GM19438 (cell line): ENCODE measurements around the gene TRIM41.
"Not testable (repeated sequence)": the region's sequence is repeated elsewhere in the genome, so short reads cannot be mapped to it uniquely, and the experiment has no call there.

Experiments
- ATAC-seq: cut with Tn5 transposase; IDR thresholded peaks from one replicate; pipeline ENCODE4 v1.9.1; 2021; ENCODE audit warnings: low read depth; ENCODE audit not compliant: unreplicated experiment

The TRIM41 gene

DNA sequence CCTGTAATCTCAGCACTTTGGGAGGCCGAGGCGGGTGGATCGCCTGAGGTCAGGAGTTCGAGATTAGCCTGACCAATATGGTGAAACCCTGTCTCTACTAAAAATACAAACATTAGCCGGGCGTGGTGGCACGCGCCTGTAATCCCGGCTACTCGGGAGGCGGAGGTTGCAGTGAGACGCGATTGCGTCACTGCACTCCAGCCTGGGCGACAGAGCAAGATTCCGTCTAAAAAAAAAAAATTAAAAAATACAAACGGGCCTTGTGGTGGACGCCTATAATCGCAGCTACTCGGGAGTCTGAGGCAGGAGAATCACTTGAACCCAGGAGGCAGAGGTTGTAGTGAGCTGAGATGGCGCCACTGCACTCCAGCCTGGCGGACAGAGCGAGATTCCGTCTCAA lies 14.1 kb upstream of the TRIM41 start:
- ATAC-seq = not testable (repeated sequence)

DNA sequence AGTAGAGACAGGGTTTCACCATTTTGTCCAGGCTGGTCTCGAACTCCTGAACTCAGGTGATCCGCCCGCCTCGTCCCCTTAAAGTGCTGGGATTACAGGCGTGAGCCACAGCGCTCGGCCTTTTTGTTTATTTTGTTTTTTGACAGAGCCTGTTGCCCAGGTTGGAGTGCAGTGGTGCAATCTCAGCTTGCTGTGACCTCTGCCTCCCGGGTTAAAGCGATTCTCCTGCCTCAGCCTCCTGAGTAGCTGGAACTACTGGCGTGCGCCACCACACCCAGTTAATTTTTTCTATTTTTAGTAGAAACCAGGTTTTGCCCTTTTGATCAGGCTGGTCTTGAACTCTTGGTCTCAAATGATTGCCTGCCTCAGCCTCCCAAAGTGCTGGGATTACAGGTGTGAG lies 12.9 kb upstream of the TRIM41 start:
- ATAC-seq = not testable (repeated sequence)

DNA sequence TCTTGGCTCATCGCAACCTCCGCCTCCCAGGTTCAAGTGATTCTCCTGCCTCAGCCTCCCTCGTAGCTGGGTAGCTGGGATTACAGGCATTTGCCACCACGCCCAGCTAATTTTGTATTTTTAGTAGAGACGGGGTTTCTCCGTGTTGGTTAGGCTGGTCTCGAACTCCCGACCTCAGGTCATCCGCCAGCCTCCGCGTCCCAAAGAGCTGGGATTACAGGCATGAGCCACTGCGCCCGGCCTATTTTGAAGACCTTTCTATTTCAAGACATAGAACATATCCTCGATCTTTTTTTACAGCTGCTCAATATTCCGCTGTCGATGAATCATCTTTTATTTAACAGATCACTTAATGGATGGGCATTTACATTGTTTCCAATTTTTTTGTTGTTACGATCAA lies 12.4 kb upstream of the TRIM41 start:
- not testable (repeated sequence) for ATAC-seq

DNA sequence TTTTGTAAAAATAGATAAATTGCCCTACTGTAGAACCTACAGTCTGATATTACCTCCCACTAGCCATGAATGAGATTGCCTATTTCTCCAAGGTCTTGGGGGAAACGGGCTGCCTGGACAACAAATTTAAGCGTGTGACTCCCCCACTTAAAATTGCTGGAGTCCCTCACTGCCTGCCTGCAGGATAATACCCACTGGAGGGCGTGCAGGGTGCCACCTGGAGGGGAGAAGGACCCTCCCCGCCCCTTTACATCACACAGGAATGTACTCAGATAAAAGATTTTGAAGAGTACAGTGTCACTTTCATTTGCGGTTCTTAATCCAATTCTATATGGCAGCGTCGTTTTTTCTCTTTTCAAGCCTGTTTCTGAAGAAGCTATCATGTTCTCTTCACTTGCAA lies 11.9 kb upstream of the TRIM41 start:
- no peak for ATAC-seq

DNA sequence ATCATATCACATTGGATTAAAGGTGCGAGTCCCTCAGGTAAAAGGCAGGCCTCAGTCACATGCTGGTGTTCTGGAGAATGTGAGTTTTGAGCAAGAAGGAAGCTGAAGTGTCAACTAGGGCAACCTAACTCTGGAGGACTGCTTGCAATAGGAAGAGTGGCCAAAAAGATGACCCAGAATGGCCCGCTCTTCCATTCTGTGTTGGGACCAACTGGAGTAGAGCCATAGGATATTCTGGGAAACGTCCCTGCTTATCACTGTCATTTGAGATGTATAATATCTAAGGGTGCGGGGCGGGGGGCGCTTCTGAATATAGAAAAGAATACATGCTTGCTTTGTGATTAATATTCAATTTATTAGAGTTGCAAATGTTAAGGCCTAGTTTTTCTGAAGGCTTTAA lies 11.0 kb upstream of the TRIM41 start:
- no peak for ATAC-seq

DNA sequence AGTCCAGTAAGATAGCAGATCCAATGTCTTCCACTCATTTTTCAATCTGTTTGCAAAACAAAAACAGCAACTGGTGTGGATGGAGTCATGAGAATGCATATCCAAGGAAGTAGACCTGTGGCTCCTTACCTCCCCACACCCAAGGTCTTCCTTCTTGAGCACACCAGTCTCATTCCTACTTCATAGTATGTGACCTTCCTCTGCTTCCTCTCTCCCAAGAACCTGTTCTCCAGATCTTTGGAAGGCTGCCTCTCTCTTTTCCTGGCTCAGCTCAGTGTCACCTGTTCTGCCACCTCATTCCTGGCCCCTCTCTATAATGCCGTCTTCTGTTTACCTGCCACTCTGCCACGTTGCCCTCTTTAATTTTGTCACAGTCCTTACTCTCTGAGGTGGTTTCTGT lies 10.1 kb upstream of the TRIM41 start:
- no peak for ATAC-seq

DNA sequence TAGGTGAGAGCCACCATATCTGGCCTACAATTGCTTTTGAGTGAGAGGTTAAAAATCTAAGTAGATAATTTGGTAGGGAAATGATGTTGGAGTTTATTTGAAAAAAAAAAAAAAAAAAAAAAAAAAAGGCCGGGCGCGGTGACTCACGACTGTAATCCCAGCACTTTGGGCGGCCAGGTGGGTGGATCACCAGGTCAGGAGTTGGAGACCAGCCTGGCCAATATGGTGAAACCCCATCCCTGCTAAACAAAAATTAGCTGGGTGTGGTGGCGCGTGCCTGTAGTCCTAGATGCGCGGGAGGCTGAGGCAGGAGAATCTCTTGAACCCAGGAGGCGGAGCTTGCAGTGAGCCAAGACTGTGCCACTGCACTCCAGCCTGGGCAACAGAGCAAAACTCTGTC lies 8.8 kb upstream of the TRIM41 start:
- ATAC-seq = not testable (repeated sequence)

DNA sequence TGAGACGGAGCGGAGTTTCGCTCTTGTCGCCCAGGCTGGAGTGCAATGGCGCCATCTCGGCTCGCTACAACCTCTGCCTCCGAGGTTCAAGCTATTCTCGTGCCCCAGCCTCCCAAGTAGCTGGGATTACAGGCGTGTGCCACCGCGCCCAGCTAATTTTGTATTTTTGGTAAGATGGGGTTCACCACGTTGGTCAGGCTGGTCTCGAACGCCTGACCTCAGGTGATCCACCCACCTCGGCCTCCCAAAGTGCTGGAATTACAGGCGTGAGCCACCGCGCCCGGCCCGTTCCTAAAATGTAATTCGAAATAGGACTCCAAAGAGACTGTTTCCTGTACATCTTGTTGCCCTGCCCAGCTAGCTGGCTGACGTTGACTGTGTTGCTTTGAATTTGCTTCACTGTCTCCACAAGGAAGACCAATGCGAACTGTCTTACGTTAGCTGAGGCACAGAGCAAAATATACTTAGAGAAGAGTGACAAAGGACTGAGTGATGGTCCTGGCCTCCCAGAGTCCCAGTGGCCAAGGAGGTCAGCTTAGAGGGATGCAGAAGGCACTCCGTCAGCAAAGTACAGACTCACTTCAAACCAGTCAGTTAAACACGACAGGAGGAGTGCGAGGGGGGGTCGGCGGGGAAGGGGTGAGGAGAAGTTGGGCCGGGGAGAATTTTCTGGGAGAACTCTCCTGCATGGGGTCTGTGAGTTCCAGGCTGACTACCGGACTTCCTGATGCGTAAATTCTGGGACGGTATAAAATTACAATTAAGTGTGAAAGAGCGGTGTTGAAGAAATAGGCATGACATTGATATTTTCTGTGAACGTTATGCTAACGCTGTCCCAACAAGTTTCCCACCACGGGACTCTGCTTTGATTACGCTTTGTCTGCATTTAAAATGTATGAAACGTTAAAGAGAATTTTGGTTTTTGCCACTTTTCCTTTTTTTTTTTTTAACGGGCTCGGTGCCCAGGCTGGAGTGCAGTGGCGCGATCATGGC lies 6.8 kb upstream of the TRIM41 start:
- ATAC-seq = no peak

DNA sequence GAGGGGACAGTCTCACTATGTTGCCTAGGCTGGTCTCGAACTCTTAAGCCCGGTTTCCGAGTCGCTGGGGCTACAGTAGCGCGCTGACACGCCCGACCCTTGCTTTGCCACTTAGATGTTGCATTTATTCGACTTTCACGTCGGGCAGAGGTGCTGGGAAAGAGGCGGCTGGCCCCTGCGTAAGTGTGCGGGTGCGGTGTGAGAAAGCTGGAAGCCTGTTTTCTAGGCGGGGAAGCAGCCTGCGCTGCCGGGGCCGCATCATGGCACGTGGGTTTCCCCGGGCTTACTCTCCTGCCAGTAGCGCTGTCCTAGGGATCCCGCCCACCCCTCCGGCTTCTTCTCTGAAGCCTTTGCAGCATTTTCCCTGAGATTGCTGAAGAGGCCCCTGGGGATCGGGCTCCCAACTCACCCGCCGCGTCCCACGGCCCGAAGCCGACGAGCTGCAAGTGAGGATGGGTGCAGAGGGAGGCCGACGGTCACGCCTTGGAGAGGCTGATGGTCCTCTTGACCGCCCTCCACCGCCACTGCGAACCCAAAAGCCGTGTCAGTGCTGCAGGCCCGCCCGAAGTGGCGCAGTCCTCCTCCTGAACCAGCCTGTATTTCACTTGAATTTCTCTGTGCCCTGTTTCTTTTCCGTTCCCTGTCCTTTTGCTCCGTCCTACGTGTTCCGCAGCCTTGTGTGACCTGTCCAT lies 5.8 kb upstream of the TRIM41 start:
- no peak for ATAC-seq

DNA sequence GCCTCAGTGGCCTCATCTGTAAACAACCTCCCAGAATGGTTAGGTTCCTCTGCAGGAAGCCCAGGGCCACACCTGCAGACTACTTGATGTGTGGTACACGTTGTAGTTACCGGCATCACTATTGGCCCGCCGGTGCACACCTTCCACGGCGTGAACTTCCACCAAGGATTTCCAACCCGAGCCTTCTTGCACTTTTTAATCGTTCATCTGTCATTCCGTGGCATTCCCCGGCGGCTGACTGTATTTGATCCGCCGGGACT lies 5.3 kb upstream of the TRIM41 start:
- ATAC-seq = no peak

DNA sequence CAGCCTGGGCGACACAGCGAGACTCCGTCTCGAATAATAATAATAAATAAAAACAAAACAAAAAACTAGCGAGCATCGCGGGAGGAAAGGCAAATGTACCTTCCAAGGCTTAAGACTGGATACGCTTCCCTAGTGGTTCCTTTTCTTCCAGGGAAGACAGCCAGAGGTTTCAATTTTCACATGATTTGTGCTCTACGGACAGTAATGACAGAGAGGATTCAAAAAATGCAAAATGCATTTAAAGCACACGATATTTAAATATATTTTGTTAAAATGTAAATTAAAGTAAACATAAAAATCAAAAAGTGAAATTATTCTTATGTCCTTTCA lies 4.3 kb upstream of the TRIM41 start:
- no peak for ATAC-seq

DNA sequence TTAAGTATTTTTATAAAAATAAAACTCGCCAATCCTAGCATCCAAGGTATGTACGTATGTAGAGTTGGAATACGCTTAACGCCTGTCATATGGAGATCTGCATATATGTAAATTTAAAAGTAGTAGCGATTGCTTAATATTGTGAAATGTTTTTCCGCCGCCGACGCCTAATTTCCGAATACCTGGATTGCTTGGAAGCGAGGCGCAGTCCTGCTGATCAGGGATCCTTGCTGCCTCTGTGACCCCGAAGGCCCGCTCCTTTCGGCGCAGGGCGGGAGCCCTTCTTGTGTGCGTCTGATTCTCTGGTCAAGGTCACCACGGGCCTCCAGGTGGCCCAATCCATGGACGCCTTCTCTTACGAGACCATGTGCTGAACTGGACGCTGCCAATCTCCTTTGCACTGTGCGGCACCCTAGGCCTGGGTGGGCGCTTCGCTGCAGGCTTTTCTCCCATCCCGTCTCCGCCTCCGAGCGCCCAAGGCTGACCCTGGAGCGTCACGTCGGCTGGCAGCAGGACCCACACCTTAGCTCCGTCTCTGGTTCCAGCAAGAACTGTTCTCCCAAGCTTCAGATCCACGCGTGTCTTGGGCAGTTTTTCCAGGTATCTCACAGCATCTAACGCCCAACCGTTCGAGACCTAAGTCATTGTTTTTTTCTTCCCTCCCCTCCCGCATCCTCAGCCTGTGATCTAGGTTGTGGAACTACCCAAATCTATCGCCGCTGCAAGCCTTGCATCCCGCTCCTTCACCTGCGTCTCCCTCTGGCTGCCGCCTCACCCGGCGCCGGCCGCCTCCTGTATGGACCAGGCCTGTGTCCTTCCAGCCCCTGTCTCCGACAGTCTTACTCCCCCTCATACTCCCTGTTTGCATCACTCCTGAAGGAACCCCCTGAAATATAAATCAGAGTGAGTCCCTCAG lies 3.6 kb upstream of the TRIM41 start:
- no peak for ATAC-seq

DNA sequence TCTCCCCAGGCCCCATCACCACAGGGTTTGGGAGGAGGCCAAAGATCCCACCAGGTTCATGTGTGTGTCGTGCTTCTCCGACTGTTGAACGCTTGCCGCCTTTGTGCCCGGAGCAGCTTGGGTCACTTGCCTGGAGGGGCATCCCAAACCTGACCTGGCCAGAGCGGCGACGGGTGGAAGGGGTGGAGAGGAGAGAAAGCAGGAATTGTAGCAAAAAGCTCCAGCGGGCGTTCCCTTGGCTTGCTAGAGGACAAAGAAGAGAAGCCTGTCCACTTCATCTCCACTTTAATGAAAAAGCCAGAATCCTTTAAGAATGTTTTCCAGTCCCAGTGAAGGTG lies 2.9 kb upstream of the TRIM41 start:
- no peak for ATAC-seq

DNA sequence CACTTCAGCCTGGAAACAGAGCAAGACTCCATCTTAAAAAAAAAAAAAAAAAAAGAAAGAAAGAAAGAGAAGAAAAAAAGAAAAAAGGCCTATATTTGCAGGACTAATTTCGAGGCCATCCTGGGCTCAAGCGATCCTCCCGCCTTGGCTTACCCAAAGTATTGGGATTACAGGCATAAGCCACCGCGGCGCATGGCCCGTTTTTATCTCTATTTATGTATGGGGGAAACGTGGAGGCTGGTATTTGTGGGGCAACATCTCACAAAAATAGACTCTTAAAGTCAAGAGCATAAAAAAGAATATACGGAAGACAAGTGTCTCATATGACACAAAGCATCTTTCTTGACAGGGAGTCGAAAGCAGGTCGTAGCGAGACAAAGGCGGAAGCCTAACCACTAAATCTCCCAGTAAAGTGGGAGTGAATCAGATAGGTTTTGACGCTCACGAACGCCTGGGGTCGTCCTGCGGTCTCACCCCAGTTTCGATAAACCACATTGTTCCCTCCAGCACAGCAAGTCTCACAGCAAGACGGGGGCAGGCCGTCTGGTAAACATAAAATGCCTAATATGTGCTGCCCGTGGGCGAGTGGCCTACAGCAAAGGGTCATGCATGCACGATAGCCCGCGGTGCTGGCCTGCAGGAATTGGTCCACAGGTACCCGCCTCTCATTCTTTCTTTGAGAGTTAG lies 1.8 kb upstream of the TRIM41 start:
- no peak for ATAC-seq

DNA sequence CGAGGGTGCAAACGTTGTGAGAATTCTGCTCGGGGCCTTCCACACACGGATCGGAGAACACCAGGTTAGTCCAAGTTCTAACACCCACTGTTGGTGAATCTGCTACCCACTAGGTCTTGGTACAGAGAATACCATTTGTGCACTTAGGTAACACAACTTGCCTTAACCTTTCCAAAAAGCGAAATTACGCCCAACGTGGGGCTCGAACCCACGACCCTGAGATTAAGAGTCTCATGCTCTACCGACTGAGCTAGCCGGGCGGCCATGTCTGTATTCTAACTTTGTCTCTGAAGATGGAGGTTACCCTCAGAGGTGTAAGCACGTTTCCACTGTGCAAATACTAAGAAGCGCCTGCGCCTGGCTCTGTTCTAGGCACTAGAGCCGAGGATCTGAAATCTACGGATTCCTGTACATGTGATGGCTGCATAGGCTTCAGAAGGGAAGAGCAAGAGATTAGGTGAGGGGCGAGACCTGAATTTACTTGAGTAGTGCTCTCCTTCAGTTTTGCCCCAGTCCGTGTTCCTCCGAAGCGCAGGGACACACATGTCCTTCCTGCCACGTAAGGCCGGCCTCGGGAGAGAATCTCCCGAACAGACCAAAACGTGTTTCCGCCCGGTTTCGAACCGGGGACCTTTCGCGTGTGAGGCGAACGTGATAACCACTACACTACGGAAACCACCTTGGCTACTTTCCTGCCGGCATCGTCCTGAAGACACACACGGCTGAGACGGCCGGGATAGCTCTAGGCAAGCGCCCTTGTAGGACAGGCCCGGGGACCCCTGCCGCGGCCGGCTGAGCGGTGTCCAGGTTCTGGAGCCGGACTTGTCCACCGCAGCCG lies 1.1 kb upstream of the TRIM41 start:
- peak; percentile 36 for ATAC-seq

DNA sequence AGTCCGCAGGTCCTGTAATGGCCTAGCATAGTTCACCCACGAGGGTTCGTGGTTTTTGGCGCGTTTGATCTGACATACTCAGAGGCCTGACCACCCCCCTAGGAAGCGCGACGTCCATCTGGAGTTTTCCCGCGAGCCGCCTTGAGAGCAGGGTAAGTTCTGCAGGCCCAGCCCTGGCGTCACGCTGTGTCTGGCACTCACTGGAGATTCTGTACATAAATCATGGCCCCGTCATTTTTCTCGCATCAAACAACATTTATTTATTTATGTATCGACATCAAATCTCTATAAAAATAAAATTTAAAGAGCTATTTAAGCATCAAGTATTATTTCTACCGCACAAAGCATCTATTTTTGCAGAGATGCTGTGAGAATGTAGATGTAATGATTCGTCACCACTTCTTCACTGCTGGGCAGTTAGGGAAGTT lies 437 bp upstream of the TRIM41 start:
- ATAC-seq = peak; percentile 2

DNA sequence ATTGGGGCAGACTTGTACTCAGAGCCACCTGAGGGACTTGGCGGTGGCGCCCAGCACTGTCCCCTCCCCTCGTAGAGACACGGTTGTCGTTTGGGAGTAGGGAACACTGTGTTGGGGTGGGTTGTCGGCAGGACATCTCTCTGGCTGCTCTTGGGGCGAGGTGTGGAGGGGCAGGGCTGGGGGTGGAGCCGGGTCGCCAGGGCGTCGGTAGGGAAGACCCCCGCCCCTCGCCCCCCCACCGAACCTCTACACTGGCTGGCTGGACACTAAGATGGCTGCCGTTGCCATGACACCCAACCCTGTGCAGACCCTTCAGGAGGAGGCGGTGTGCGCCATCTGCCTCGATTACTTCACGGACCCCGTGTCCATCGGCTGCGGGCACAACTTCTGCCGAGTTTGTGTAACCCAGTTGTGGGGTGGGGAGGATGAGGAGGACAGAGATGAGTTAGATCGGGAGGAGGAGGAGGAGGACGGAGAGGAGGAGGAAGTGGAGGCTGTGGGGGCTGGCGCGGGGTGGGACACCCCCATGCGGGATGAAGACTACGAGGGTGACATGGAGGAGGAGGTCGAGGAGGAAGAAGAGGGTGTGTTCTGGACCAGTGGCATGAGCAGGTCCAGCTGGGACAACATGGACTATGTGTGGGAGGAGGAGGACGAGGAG lies 778 bp downstream of the TRIM41 start:
- ATAC-seq = no peak

DNA sequence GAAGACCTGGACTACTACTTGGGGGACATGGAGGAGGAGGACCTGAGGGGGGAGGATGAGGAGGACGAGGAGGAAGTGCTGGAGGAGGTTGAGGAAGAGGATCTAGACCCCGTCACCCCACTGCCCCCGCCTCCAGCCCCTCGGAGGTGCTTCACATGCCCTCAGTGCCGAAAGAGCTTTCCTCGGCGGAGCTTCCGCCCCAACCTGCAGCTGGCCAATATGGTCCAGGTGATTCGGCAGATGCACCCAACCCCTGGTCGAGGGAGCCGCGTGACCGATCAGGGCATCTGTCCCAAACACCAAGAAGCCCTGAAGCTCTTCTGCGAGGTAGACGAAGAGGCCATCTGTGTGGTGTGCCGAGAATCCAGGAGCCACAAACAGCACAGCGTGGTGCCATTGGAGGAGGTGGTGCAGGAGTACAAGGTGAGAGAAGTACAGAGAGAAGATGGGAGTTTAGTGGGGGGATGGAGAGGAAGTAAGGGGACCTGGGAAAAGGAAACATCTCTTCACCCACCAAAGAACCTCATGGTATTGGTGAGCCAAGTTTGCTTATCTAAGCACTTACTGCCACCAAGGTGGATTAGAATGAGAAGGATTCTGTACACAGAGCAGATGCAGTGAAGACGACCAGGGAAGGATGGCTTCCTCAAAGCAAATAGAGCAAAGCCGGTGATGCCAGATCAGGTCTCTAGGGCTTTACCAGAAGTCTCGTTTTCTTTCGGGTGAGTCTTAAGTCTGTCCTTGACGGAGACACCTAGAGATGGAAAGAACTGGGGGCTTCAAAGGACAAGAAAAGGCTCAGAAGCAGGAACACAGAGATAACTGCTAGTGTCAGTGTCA lies 1.5 kb downstream of the TRIM41 start:
- ATAC-seq = no peak
